H1 (cell line): Measurements from ENCODE around the gene BAIAP2. TPM values are rescaled to one million over a fixed set of nuclear protein-coding genes. Genes with fewer than 3 reads are reported as not detected.

ENCODE experiments used
- CTCF ChIA-PET: fragments of 300-600 bp; sonication (Branson Sonifier 250); formaldehyde crosslinking; loops from one replicate; lab custom pipeline; 2021; ENCODE audit not compliant: partially characterized antibody; lab: Charles Lee
- POLR2A ChIA-PET: fragments of 300-600 bp; sonication (Branson Sonifier 250); formaldehyde crosslinking; loops from one replicate; lab custom pipeline; 2021; ENCODE audit warnings: inconsistent platforms; ENCODE audit not compliant: partially characterized antibody; lab: Charles Lee
- DNase-seq, 2 experiments: peaks; one replicate each; pipeline versions ENCODE4 v3.0.0 to v3.0.0-alpha.2; 2010 to 2022; ENCODE audit warnings: low spot score in 2 of 2, low read depth in 1 of 2, mixed read lengths in 1 of 2
- FAIRE-seq: peaks from 2 replicates; lab custom pipeline; 2011; peaks lifted over from hg19 to GRCh38; lab: Jason Lieb, UNC
- H2AFZ ChIP-seq: 2 replicates; pipeline ENCODE4 v1.8.1; 2012; ENCODE audit warnings: low read length, inconsistent platforms
- H2AK5ac ChIP-seq: 2 replicates; pipeline ENCODE4 v1.6.1; 2013; ENCODE audit warnings: low read depth, low read length
- H2BK120ac ChIP-seq: replicated peaks from 2 replicates; pipeline ENCODE3; 2013; ENCODE audit warnings: low read depth, low read length, inconsistent platforms
- H2BK12ac ChIP-seq: 2 replicates; pipeline ENCODE4 v1.6.1; 2013; ENCODE audit warnings: low read depth, low read length
- H2BK15ac ChIP-seq: 2 replicates; pipeline ENCODE4 v1.6.1; 2013; ENCODE audit warnings: low read length
- H2BK20ac ChIP-seq: 2 replicates; pipeline ENCODE4 v1.6.1; 2013; ENCODE audit warnings: low read length
- H2BK5ac ChIP-seq: 2 replicates; pipeline ENCODE4 v1.6.1; 2013; ENCODE audit warnings: low read depth, low read length
- H3K14ac ChIP-seq: 2 replicates; pipeline ENCODE4 v1.6.1; 2013; ENCODE audit warnings: inconsistent platforms; ENCODE audit not compliant: insufficient read length
- H3K18ac ChIP-seq: 2 replicates; pipeline ENCODE4 v1.6.1; 2013; ENCODE audit warnings: low read length; ENCODE audit errors: extremely low read depth
- H3K23ac ChIP-seq: 2 replicates; pipeline ENCODE4 v1.6.1; 2013; ENCODE audit warnings: inconsistent platforms; ENCODE audit not compliant: insufficient read length
- H3K23me2 ChIP-seq: 2 replicates; pipeline ENCODE4 v1.6.1; 2013; ENCODE audit warnings: low read depth, low read length
- H3K27ac ChIP-seq: 2 replicates; pipeline ENCODE4 v1.6.1; 2011; ENCODE audit warnings: low read depth, low read length, inconsistent platforms
- H3K27me3 ChIP-seq, 4 experiments: replicated peaks in 1 of 4; 1 replicate in 1 of 4; 2 replicates in 3 of 4; pipeline versions ENCODE4 v1.6.1 to v1.8.1; 2011 to 2013; ENCODE audit warnings: low read length in 3 of 4, mild to moderate bottlenecking in 3 of 4, inconsistent platforms in 2 of 4, mixed read lengths in 2 of 4, moderate library complexity in 1 of 4; ENCODE audit not compliant: control insufficient read depth in 3 of 4, insufficient read depth in 3 of 4; ENCODE audit errors: extremely low read depth in 1 of 4
- H3K36me3 ChIP-seq, 4 experiments: 2 replicates each; pipeline versions ENCODE4 v1.6.1 to v1.8.1; 2011 to 2013; ENCODE audit warnings: mild to moderate bottlenecking in 4 of 4, low read length in 3 of 4, moderate library complexity in 2 of 4, control low read depth in 1 of 4, inconsistent platforms in 1 of 4; ENCODE audit not compliant: insufficient read depth in 4 of 4, control insufficient read depth in 2 of 4
- H3K4ac ChIP-seq: replicated peaks from 2 replicates; pipeline ENCODE3; 2013; ENCODE audit warnings: low read length, low read depth, mixed read lengths, inconsistent platforms; ENCODE audit not compliant: insufficient read length
- H3K4me1 ChIP-seq, 4 experiments: replicated peaks in 1 of 4; 1 replicate in 1 of 4; 2 replicates in 3 of 4; pipeline versions ENCODE4 v1.6.1 to v1.8.1; 2011 to 2013; ENCODE audit warnings: low read length in 3 of 4, inconsistent platforms in 2 of 4, mixed read lengths in 1 of 4; ENCODE audit not compliant: insufficient read depth in 4 of 4, control insufficient read depth in 3 of 4
- H3K4me2 ChIP-seq, 2 experiments: 2 replicates each; pipeline versions ENCODE4 v1.6.1 to v1.8.1; 2011 to 2013; ENCODE audit warnings: low read depth in 2 of 2, low read length in 2 of 2, control low read depth in 1 of 2, inconsistent platforms in 1 of 2, mild to moderate bottlenecking in 1 of 2; ENCODE audit not compliant: insufficient read depth in 1 of 2
- H3K4me3 ChIP-seq, 4 experiments: fragments of 200-600, 300-600 bp in 1 of 4; sonication (generic), shearing (Covaris generic), sonication (Bioruptor Twin) in 1 of 4; 2 replicates each; pipeline versions ENCODE4 v1.5.1 to v1.8.1; 2011 to 2016; ENCODE audit warnings: low read length in 4 of 4, low read depth in 3 of 4, control low read depth in 2 of 4, inconsistent platforms in 2 of 4, mild to moderate bottlenecking in 2 of 4, mixed read lengths in 1 of 4, moderate library complexity in 1 of 4; ENCODE audit not compliant: insufficient read depth in 2 of 4; ENCODE audit errors: extremely low read depth in 1 of 4
- H3K56ac ChIP-seq: replicated peaks from 2 replicates; pipeline ENCODE3; 2013; ENCODE audit warnings: low read depth, mild to moderate bottlenecking, mixed read lengths, low read length, inconsistent platforms; ENCODE audit not compliant: insufficient read length
- H3K79me1 ChIP-seq: 2 replicates; pipeline ENCODE4 v1.6.1; 2013; ENCODE audit warnings: low read depth, low read length, control low read depth
- H3K79me2 ChIP-seq, 2 experiments: 2 replicates each; pipeline versions ENCODE4 v1.6.1 to v1.8.1; 2012 to 2013; ENCODE audit warnings: low read length in 2 of 2, mild to moderate bottlenecking in 2 of 2, inconsistent platforms in 1 of 2; ENCODE audit not compliant: insufficient read depth in 2 of 2, control insufficient read depth in 1 of 2
- H3K9ac ChIP-seq, 4 experiments: replicated peaks in 1 of 4; 1 replicate in 1 of 4; 2 replicates in 3 of 4; pipeline versions ENCODE4 v1.6.1 to v1.8.1; 2011 to 2013; ENCODE audit warnings: low read depth in 3 of 4, low read length in 3 of 4, control low read depth in 2 of 4, mild to moderate bottlenecking in 2 of 4, moderate library complexity in 2 of 4, inconsistent platforms in 1 of 4; ENCODE audit errors: extremely low read depth in 1 of 4
- H3K9me3 ChIP-seq, 2 experiments: 2 replicates each; pipeline versions ENCODE4 v1.6.1 to v1.8.1; 2012 to 2013; ENCODE audit warnings: mild to moderate bottlenecking in 2 of 2, moderate library complexity in 2 of 2, control low read depth in 1 of 2, inconsistent platforms in 1 of 2, low read depth in 1 of 2, low read length in 1 of 2, mixed read lengths in 1 of 2; ENCODE audit not compliant: insufficient read depth in 2 of 2
- H4K20me1 ChIP-seq, 2 experiments: replicated peaks in 1 of 2; 2 replicates each; pipeline versions ENCODE3 to v1.8.1; 2011 to 2013; ENCODE audit warnings: inconsistent platforms in 2 of 2, low read length in 2 of 2, mild to moderate bottlenecking in 1 of 2; ENCODE audit not compliant: insufficient read depth in 2 of 2, control insufficient read depth in 1 of 2
- H4K5ac ChIP-seq: 2 replicates; pipeline ENCODE4 v1.6.1; 2013; ENCODE audit warnings: low read length, low read depth, mixed read lengths, inconsistent platforms; ENCODE audit not compliant: insufficient read length
- H4K8ac ChIP-seq: 2 replicates; pipeline ENCODE4 v1.8.0; 2013; ENCODE audit warnings: mild to moderate bottlenecking, moderate library complexity, low read length, inconsistent platforms; ENCODE audit not compliant: insufficient read depth; ENCODE audit errors: extremely low read depth
- H4K91ac ChIP-seq: replicated peaks from 2 replicates; pipeline ENCODE3; 2013; ENCODE audit warnings: low read length, mixed read lengths, inconsistent platforms; ENCODE audit not compliant: insufficient read length
- NANOG ChIP-seq: IDR thresholded peaks from 2 replicates; pipeline ENCODE4 v1.6.1; 2011; ENCODE audit warnings: low read length, low read depth, mild to moderate bottlenecking, inconsistent platforms; ENCODE audit not compliant: insufficient read depth, poor library complexity, severe bottlenecking
- SAP30 ChIP-seq: fragments of 300-600 bp; sonication (generic); IDR thresholded peaks from 2 replicates; pipeline ENCODE4 v1.7.1; 2012; ENCODE audit warnings: low read length, moderate library complexity, mild to moderate bottlenecking, inconsistent platforms; ENCODE audit not compliant: insufficient read depth, insufficient replicate concordance
- SIN3A ChIP-seq, 2 experiments: IDR thresholded peaks in 1 of 2; conservative IDR thresholded peaks in 1 of 2; 2 replicates each; pipeline ENCODE4 v1.6.1; 2011 to 2012; ENCODE audit warnings: low read length in 2 of 2, improper control_type of control experiment in 1 of 2, low read depth in 1 of 2, mild to moderate bottlenecking in 1 of 2
- USF2 ChIP-seq: IDR thresholded peaks from 2 replicates; pipeline ENCODE4 v1.6.1; 2011; ENCODE audit warnings: low read length, improper control_type of control experiment
- ZNF274 ChIP-seq: IDR thresholded peaks from 2 replicates; pipeline ENCODE4 v1.7.0; 2012; ENCODE audit warnings: low read length, borderline replicate concordance; ENCODE audit errors: extremely low read depth
- WGBS, 2 experiments: shearing (Covaris generic) in 1 of 2; methylation state at CpG; one replicate each; pipeline versions ENCODE4 v1.1.6 to v1.1.7; 2013 to 2015; ENCODE audit warnings: low lambda C conversion rate in 2 of 2, mixed read lengths in 2 of 2, inconsistent platforms in 1 of 2, low coverage in 1 of 2, missing lambda C conversion rate in 1 of 2; ENCODE audit not compliant: insufficient replicate concordance in 2 of 2, insufficient coverage in 1 of 2, insufficient read length in 1 of 2; ENCODE audit errors: extremely low coverage in 1 of 2, missing lambda C conversion rate in 1 of 2; 5-methylcytosine and 5-hydroxymethylcytosine counted together
- polyA plus RNA-seq, 7 experiments: library from polyadenylated mRNA; depleted of rRNA in 3 of 7; stranded (reverse) in 5 of 7; unstranded in 2 of 7; fragments of >200 nt in 5 of 7; fragments of 200-250 nt in 2 of 7; gene quantifications; 1 replicate in 5 of 7; 2 replicates in 1 of 7; 4 replicates in 1 of 7; pipeline versions ENCODE4 v1.2.1 to v1.2.3, GENCODE V29; 2011 to 2013; ENCODE audit warnings: missing spikeins in 2 of 7, mixed read lengths in 2 of 7
- total RNA-seq: library from RNA; stranded (reverse); fragmentation: NEBNext Ultra II Directional; extraction: Animal tissue kit (Norgen Biotek cat#: 25700); gene quantifications from 2 replicates; pipeline ENCODE4 v1.2.1, GENCODE V29; 2021

Gene BAIAP2
- total and polyA plus RNA-seq, 2 of the 8 experiments (the other 6 are each of a cell fraction or from before 2014, with no cell fraction given): 10.0 to 22.8 TPM

GRCh38 chr17:80987941-80988461, 47.0 kb upstream of the BAIAP2 start:
- H4K20me1 ChIP-seq: peaks cover 0 to 1% of the 10 kb centered on the region in 2 experiments
- POLR2A ChIA-PET: interaction anchor here (0.7 to 1.7 kb wide), 3 partner anchors 14 to 1748 kb away, joined by 3 to 6 read pairs (median 3); no protein-coding TSS in a partner anchor

More at GRCh38 chr17:80987941-80988461, 47.0 kb upstream of the BAIAP2 start:
- Histone ChIP-seq H2AK5ac (no peak overlapping the region), H3K4me1 (peaks cover 0 to 5% (median 3%) of the 10 kb centered on the region in 4 experiments; a peak in 5 of 7 replicates), H3K79me2 (no peaks in the 10 kb centered on the region), H2AFZ (no peak overlapping the region), H3K23ac (no peak overlapping the region), H3K14ac (no peak overlapping the region), H3K4me3 (no peak overlapping the region), H3K9ac (no peak overlapping the region), H2BK12ac (0 out of 2 replicates have a peak overlapping the region, but pooled peaks have one; percentile 18), H2BK15ac (no peak overlapping the region), H3K36me3 (no peaks in the 10 kb centered on the region), H3K27ac (no peak overlapping the region), H3K9me3 (no peaks in the 10 kb centered on the region), H2BK120ac (no peak overlapping the region), H2BK5ac (no peak overlapping the region), H3K4me2 (no peak overlapping the region), H4K5ac (no peak overlapping the region), H4K91ac (no peak overlapping the region), H4K8ac (no peak overlapping the region), H2BK20ac (no peak overlapping the region), H3K27me3 (peaks cover 0 to 7% (median 3%) of the 10 kb centered on the region in 4 experiments; a peak in 5 of 7 replicates), H3K56ac (no peak overlapping the region), H3K79me1 (peaks cover 3% of the 10 kb centered on the region; the same call in 1 of the 2 replicates), H3K23me2 (peaks cover 5% of the 10 kb centered on the region; the same call in 1 of the 2 replicates), H3K4ac (no peak overlapping the region), H3K18ac (no peak overlapping the region)
- 83% methylated on average over 14 of the region's 16 CpGs; no CpG with 5 or more reads in 1 of the 2 experiments for WGBS, 2 experiments
- no peak for TF ChIP-seq SIN3A (conservative IDR thresholded peaks at IDR 0.05 in 1 of 2, IDR thresholded peaks at IDR 0.05 in 1 of 2; ENCODE audit: low read depth in 1 of 2, low read length in 2 of 2)
- 0 out of 2 replicates have a peak, but pooled peaks have one; percentile 25 for TF ChIP-seq USF2
- no peak for TF ChIP-seq SAP30
- TF ChIP-seq ZNF274: no peak
- TF ChIP-seq NANOG: no peak
- no peak for DNase-seq
- CTCF ChIA-PET: interaction anchor here (0.7 to 2.0 kb wide), 14 partner anchors 9 to 598 kb away, joined by 3 to 9 read pairs (median 3); no protein-coding TSS in a partner anchor
- no peak for FAIRE-seq
